WTC11 (cell line): ENCODE data around the gene ATG4C. TPM values are rescaled to one million over a fixed set of nuclear protein-coding genes. Genes with fewer than 3 reads are reported as not detected.

ENCODE experiments used
- ATAC-seq: fragments of 200-7000 bp; cut with Tn5 transposase; 2 replicates; pipeline ENCODE4 v1.10.0; 2021; ENCODE audit warnings: mild to moderate bottlenecking, moderate library complexity
- CTCF ChIA-PET: fragments of 300-600 bp; sonication (Branson Sonifier 250); formaldehyde crosslinking; loops from one replicate; lab custom pipeline; 2021; ENCODE audit warnings: antibody characterized with exemption; lab: Charles Lee
- POLR2A ChIA-PET: fragments of 350-600 bp; sonication (Branson Sonifier 250); formaldehyde crosslinking; loops from one replicate; lab custom pipeline; 2021; ENCODE audit warnings: antibody characterized with exemption; lab: Charles Lee
- DNase-seq: peaks from one replicate; pipeline ENCODE4 v3.0.0; 2021; ENCODE audit warnings: low spot score
- H3K27ac Mint-ChIP-seq: 2 replicates; pipeline ENCODE4 v1.8.0; 2021; ENCODE audit warnings: mixed read lengths
- H3K27me3 Mint-ChIP-seq: 2 replicates; pipeline ENCODE4 v1.8.0; 2021; ENCODE audit warnings: low read depth, mild to moderate bottlenecking, moderate library complexity, mixed read lengths
- H3K36me3 Mint-ChIP-seq: 2 replicates; pipeline ENCODE4 v1.8.0; 2021; ENCODE audit warnings: mixed read lengths
- H3K4me1 Mint-ChIP-seq: 2 replicates; pipeline ENCODE4 v1.8.0; 2022; ENCODE audit warnings: mixed read lengths
- H3K4me3 Mint-ChIP-seq: 2 replicates; pipeline ENCODE4 v1.8.0; 2021; ENCODE audit warnings: mild to moderate bottlenecking, moderate library complexity, mixed read lengths
- H3K9me3 Mint-ChIP-seq: 2 replicates; pipeline ENCODE4 v1.8.0; 2021; ENCODE audit warnings: mixed read lengths
- CBFB ChIP-seq: sonication (generic); formaldehyde crosslinking; IDR thresholded peaks from 2 replicates; pipeline ENCODE4 v1.8.1; 2022; ENCODE audit warnings: mild to moderate bottlenecking, low read depth, missing genetic modification reagents
- JUN ChIP-seq: sonication (generic); formaldehyde crosslinking; IDR thresholded peaks from 2 replicates; pipeline ENCODE4 v1.8.0; 2023; ENCODE audit warnings: mild to moderate bottlenecking, missing genetic modification reagents
- MYBL2 ChIP-seq: sonication (generic); formaldehyde crosslinking; IDR thresholded peaks from 2 replicates; pipeline ENCODE4 v1.8.1; 2023; ENCODE audit warnings: mild to moderate bottlenecking, moderate library complexity, missing genetic modification reagents
- NR2C2 ChIP-seq: sonication (generic); formaldehyde crosslinking; IDR thresholded peaks from 2 replicates; pipeline ENCODE4 v1.8.0; 2022; ENCODE audit warnings: mild to moderate bottlenecking, missing genetic modification reagents
- PRRX2 ChIP-seq: fragments of 250-450 bp; sonication (Bioruptor Pico); IDR thresholded peaks from 2 replicates; pipeline ENCODE4 v1.8.0; 2021; ENCODE audit warnings: mild to moderate bottlenecking
- SMAD3 ChIP-seq: sonication (generic); formaldehyde crosslinking; IDR thresholded peaks from 2 replicates; pipeline ENCODE4 v1.8.0; 2022; ENCODE audit warnings: missing genetic modification reagents, mild to moderate bottlenecking, borderline replicate concordance
- SMAD4 ChIP-seq: sonication (generic); formaldehyde crosslinking; IDR thresholded peaks from 2 replicates; pipeline ENCODE4 v1.8.0; 2022; ENCODE audit warnings: mild to moderate bottlenecking, missing genetic modification reagents
- TCF7 ChIP-seq: sonication (generic); formaldehyde crosslinking; IDR thresholded peaks from 2 replicates; pipeline ENCODE4 v1.8.0; 2022; ENCODE audit warnings: mild to moderate bottlenecking, low read depth, missing genetic modification reagents, moderate library complexity
- ZBTB21 ChIP-seq: sonication (generic); formaldehyde crosslinking; IDR thresholded peaks from 2 replicates; pipeline ENCODE4 v1.8.1; 2023; ENCODE audit warnings: mild to moderate bottlenecking, missing genetic modification reagents, borderline replicate concordance
- ZNF219 ChIP-seq: sonication (generic); formaldehyde crosslinking; IDR thresholded peaks from 2 replicates; pipeline ENCODE4 v1.8.0; 2023; ENCODE audit warnings: missing genetic modification reagents, mild to moderate bottlenecking, borderline replicate concordance
- ZNF232 ChIP-seq: sonication (generic); formaldehyde crosslinking; IDR thresholded peaks from 2 replicates; pipeline ENCODE4 v1.8.0; 2022; ENCODE audit warnings: mild to moderate bottlenecking, missing genetic modification reagents
- ZNF317 ChIP-seq: sonication (generic); formaldehyde crosslinking; IDR thresholded peaks from 2 replicates; pipeline ENCODE4 v1.8.1; 2023; ENCODE audit warnings: low read depth, mild to moderate bottlenecking, moderate library complexity, missing genetic modification reagents, borderline replicate concordance
- ZNF671 ChIP-seq: fragments of 250-450 bp; sonication (Bioruptor Pico); IDR thresholded peaks from 2 replicates; pipeline ENCODE4 v1.8.0; 2021; ENCODE audit warnings: mild to moderate bottlenecking
- total RNA-seq: library from RNA; stranded (reverse); gene quantifications from 3 replicates; pipeline ENCODE4 v1.2.3, GENCODE V29; 2021
- TF ChIP-seq, protein P1 (sequence below): sonication (generic); formaldehyde crosslinking; IDR thresholded peaks from 2 replicates; pipeline ENCODE4 v1.8.0; 2022; ENCODE audit warnings: mild to moderate bottlenecking, missing genetic modification reagents
- TF ChIP-seq, protein P2 (sequence below): sonication (generic); formaldehyde crosslinking; IDR thresholded peaks from 2 replicates; pipeline ENCODE4 v1.8.0; 2023; ENCODE audit warnings: missing genetic modification reagents, mild to moderate bottlenecking, borderline replicate concordance
- TF ChIP-seq, protein P3 (sequence below): sonication (generic); formaldehyde crosslinking; IDR thresholded peaks from 2 replicates; pipeline ENCODE4 v1.8.1; 2023; ENCODE audit warnings: mild to moderate bottlenecking, missing genetic modification reagents
- TF ChIP-seq, protein P4 (sequence below): sonication (generic); formaldehyde crosslinking; IDR thresholded peaks from 2 replicates; pipeline ENCODE4 v1.8.1; 2022; ENCODE audit warnings: mild to moderate bottlenecking, moderate library complexity, missing genetic modification reagents
- TF ChIP-seq, protein P5 (sequence below): sonication (generic); formaldehyde crosslinking; IDR thresholded peaks from 2 replicates; pipeline ENCODE4 v1.8.1; 2022; ENCODE audit warnings: low read depth, mild to moderate bottlenecking, moderate library complexity, missing genetic modification reagents, borderline replicate concordance
- TF ChIP-seq, protein P6 (sequence below): sonication (generic); formaldehyde crosslinking; IDR thresholded peaks from 2 replicates; pipeline ENCODE4 v1.8.0; 2022; ENCODE audit warnings: mild to moderate bottlenecking, missing genetic modification reagents
- TF ChIP-seq, protein P7 (sequence below): sonication (generic); formaldehyde crosslinking; IDR thresholded peaks from 2 replicates; pipeline ENCODE4 v1.8.1; 2022; ENCODE audit warnings: mild to moderate bottlenecking, missing genetic modification reagents, moderate library complexity, borderline replicate concordance
- TF ChIP-seq, protein P8 (sequence below): fragments of 250-450 bp; sonication (Bioruptor Pico); IDR thresholded peaks from 2 replicates; pipeline ENCODE4 v1.8.0; 2021; ENCODE audit warnings: mild to moderate bottlenecking

ATG4C gene
- total RNA-seq, 1 experiment from 2014 or later, result 16.6 TPM

DNA sequence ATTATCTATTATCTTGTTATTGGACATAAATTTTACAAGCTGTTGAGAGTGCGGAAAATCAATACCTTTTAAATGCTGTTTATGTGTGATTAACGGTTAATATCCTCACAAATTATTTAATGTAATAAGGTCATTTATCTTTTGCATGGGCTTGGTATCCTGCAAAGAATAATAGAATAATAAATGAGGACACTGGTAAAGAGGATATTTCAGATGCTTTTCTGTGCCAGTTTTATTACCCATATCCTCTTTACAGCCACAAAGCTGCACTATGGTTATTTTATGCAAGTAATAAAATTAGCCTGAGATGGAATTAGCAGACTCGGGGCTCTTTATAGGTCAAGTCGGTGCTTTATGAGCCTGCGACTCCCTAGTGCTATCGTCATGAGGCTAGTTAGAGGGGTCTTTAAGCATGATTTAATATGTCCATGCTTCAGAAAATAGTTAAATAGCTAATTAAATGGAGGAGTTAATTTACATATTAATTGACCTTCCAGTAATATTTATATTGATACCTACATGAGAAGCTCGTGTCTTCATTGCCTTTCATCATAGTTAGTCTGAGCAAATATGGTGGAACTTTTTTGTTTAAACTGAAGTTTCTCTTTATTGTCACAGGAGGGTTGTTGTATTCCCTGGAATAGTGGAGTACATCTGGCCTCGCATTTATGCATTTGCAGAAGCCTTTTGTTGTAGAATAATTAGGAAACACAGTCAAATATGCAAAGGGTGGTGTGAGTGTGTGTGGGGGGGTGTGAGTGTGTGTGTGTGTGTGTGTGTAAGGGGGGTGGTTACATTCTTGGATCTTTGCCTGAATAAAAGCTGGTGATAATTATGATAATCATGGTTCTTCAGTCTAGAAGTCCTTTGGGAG, 120.3 kb downstream of the ATG4C start:
- ATAC-seq (no peak), DNase-seq (no peak)
- ChIA-PET CTCF (interaction anchor here (1.4 kb wide), 1 partner anchor 63 kb away, joined by 6 read pairs; no protein-coding TSS in a partner anchor), POLR2A (interaction anchor here (0.8 kb wide), 1 partner anchor 58 kb away, joined by 7 read pairs; no protein-coding TSS in a partner anchor)
- Mint-ChIP-seq H3K4me1 (peaks cover 17% of the 10 kb centered on the region), H3K4me3 (no peak overlapping the region), H3K27me3 (no peaks in the 10 kb centered on the region), H3K9me3 (no peaks in the 10 kb centered on the region), H3K36me3 (no peaks in the 10 kb centered on the region), H3K27ac (no peak overlapping the region)
- TF ChIP-seq, protein P1, sequence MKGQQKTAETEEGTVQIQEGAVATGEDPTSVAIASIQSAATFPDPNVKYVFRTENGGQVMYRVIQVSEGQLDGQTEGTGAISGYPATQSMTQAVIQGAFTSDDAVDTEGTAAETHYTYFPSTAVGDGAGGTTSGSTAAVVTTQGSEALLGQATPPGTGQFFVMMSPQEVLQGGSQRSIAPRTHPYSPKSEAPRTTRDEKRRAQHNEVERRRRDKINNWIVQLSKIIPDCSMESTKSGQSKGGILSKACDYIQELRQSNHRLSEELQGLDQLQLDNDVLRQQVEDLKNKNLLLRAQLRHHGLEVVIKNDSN (CRISPR knock-in tag), result no peak
- TF ChIP-seq NR2C2, result no peak
- TF ChIP-seq, protein P2, sequence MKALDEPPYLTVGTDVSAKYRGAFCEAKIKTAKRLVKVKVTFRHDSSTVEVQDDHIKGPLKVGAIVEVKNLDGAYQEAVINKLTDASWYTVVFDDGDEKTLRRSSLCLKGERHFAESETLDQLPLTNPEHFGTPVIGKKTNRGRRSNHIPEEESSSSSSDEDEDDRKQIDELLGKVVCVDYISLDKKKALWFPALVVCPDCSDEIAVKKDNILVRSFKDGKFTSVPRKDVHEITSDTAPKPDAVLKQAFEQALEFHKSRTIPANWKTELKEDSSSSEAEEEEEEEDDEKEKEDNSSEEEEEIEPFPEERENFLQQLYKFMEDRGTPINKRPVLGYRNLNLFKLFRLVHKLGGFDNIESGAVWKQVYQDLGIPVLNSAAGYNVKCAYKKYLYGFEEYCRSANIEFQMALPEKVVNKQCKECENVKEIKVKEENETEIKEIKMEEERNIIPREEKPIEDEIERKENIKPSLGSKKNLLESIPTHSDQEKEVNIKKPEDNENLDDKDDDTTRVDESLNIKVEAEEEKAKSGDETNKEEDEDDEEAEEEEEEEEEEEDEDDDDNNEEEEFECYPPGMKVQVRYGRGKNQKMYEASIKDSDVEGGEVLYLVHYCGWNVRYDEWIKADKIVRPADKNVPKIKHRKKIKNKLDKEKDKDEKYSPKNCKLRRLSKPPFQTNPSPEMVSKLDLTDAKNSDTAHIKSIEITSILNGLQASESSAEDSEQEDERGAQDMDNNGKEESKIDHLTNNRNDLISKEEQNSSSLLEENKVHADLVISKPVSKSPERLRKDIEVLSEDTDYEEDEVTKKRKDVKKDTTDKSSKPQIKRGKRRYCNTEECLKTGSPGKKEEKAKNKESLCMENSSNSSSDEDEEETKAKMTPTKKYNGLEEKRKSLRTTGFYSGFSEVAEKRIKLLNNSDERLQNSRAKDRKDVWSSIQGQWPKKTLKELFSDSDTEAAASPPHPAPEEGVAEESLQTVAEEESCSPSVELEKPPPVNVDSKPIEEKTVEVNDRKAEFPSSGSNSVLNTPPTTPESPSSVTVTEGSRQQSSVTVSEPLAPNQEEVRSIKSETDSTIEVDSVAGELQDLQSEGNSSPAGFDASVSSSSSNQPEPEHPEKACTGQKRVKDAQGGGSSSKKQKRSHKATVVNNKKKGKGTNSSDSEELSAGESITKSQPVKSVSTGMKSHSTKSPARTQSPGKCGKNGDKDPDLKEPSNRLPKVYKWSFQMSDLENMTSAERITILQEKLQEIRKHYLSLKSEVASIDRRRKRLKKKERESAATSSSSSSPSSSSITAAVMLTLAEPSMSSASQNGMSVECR (CRISPR knock-in tag), result no peak
- no peak for TF ChIP-seq TCF7 (CRISPR knock-in tag)
- TF ChIP-seq PRRX2 (CRISPR knock-in tag), result no peak
- no peak for TF ChIP-seq SMAD4 (CRISPR knock-in tag)
- TF ChIP-seq ZBTB21 (CRISPR knock-in tag), result no peak
- TF ChIP-seq, protein P3, sequence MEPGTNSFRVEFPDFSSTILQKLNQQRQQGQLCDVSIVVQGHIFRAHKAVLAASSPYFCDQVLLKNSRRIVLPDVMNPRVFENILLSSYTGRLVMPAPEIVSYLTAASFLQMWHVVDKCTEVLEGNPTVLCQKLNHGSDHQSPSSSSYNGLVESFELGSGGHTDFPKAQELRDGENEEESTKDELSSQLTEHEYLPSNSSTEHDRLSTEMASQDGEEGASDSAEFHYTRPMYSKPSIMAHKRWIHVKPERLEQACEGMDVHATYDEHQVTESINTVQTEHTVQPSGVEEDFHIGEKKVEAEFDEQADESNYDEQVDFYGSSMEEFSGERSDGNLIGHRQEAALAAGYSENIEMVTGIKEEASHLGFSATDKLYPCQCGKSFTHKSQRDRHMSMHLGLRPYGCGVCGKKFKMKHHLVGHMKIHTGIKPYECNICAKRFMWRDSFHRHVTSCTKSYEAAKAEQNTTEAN (CRISPR knock-in tag), result no peak
- no peak for TF ChIP-seq ZNF671 (CRISPR knock-in tag)
- TF ChIP-seq, protein P4, sequence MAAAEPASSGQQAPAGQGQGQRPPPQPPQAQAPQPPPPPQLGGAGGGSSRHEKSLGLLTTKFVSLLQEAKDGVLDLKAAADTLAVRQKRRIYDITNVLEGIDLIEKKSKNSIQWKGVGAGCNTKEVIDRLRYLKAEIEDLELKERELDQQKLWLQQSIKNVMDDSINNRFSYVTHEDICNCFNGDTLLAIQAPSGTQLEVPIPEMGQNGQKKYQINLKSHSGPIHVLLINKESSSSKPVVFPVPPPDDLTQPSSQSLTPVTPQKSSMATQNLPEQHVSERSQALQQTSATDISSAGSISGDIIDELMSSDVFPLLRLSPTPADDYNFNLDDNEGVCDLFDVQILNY (CRISPR knock-in tag), result no peak
- TF ChIP-seq ZNF317 (CRISPR knock-in tag), result no peak

DNA sequence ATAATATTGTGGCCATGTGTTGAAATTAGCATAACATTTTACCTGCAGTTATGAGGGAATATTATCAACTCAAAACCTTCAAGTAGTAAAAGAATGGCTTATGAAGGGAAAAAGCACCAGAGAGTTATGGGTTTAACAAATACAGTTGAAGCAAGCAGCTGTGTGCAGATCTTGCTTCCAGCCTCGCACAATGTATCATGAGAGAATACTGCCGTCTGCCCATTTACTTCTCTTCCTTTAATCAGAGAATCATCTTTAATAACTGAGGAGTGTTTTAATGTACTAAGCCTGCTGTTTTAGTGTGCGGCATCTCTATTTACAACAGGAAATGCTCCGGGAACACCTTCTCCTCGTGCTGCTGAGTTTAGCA, 120.9 kb downstream of the ATG4C start:
- Mint-ChIP-seq H3K4me3 (no peak overlapping the region), H3K27ac (no peak overlapping the region), H3K27me3 (no peaks in the 10 kb centered on the region), H3K36me3 (no peaks in the 10 kb centered on the region), H3K4me1 (peaks cover 17% of the 10 kb centered on the region), H3K9me3 (no peaks in the 10 kb centered on the region)
- CTCF ChIA-PET, result interaction anchor here (1.4 to 2.2 kb wide), 3 partner anchors 28 to 63 kb away, joined by 4 to 11 read pairs (median 6); no protein-coding TSS in a partner anchor
- POLR2A ChIA-PET, result interaction anchor here (0.8 kb wide), 1 partner anchor 57 kb away, joined by 7 read pairs; no protein-coding TSS in a partner anchor
- ATAC-seq (no peak), DNase-seq (no peak)
- TF ChIP-seq ZNF219 (CRISPR knock-in tag) (no peak), SMAD3 (CRISPR knock-in tag) (no peak), TCF7 (CRISPR knock-in tag) (no peak), MYBL2 (CRISPR knock-in tag) (no peak), CBFB (no peak), JUN (no peak), ZNF232 (CRISPR knock-in tag) (no peak), ZNF671 (CRISPR knock-in tag) (no peak)
- TF ChIP-seq, protein P5, sequence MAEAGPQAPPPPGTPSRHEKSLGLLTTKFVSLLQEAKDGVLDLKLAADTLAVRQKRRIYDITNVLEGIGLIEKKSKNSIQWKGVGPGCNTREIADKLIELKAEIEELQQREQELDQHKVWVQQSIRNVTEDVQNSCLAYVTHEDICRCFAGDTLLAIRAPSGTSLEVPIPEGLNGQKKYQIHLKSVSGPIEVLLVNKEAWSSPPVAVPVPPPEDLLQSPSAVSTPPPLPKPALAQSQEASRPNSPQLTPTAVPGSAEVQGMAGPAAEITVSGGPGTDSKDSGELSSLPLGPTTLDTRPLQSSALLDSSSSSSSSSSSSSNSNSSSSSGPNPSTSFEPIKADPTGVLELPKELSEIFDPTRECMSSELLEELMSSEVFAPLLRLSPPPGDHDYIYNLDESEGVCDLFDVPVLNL, result no peak
- TF ChIP-seq, protein P6, sequence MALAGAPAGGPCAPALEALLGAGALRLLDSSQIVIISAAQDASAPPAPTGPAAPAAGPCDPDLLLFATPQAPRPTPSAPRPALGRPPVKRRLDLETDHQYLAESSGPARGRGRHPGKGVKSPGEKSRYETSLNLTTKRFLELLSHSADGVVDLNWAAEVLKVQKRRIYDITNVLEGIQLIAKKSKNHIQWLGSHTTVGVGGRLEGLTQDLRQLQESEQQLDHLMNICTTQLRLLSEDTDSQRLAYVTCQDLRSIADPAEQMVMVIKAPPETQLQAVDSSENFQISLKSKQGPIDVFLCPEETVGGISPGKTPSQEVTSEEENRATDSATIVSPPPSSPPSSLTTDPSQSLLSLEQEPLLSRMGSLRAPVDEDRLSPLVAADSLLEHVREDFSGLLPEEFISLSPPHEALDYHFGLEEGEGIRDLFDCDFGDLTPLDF (CRISPR knock-in tag), result no peak
- TF ChIP-seq, protein P7, sequence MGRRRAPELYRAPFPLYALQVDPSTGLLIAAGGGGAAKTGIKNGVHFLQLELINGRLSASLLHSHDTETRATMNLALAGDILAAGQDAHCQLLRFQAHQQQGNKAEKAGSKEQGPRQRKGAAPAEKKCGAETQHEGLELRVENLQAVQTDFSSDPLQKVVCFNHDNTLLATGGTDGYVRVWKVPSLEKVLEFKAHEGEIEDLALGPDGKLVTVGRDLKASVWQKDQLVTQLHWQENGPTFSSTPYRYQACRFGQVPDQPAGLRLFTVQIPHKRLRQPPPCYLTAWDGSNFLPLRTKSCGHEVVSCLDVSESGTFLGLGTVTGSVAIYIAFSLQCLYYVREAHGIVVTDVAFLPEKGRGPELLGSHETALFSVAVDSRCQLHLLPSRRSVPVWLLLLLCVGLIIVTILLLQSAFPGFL (CRISPR knock-in tag), result no peak
- TF ChIP-seq, protein P8, sequence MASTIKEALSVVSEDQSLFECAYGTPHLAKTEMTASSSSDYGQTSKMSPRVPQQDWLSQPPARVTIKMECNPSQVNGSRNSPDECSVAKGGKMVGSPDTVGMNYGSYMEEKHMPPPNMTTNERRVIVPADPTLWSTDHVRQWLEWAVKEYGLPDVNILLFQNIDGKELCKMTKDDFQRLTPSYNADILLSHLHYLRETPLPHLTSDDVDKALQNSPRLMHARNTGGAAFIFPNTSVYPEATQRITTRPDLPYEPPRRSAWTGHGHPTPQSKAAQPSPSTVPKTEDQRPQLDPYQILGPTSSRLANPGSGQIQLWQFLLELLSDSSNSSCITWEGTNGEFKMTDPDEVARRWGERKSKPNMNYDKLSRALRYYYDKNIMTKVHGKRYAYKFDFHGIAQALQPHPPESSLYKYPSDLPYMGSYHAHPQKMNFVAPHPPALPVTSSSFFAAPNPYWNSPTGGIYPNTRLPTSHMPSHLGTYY, result no peak
